IPS-18c (cell line): ENCODE measurements around the gene MIOS.
"Not testable (repeated sequence)": the region's sequence is repeated elsewhere in the genome, so short reads cannot be mapped to it uniquely, and the experiment has no call there.

ENCODE experiments used
- H3K4me3 ChIP-seq: 2 replicates; pipeline ENCODE4 v1.7.0; 2013; ENCODE audit warnings: low read depth, mild to moderate bottlenecking, low read length, moderate library complexity; ENCODE audit not compliant: insufficient read depth
- H3K9me3 ChIP-seq: one replicate; pipeline ENCODE4 v1.6.1; 2013; ENCODE audit warnings: mild to moderate bottlenecking, low read length, moderate library complexity; ENCODE audit not compliant: control insufficient read depth, insufficient read depth

The MIOS gene

GRCh38 chr7:7548407-7548806 lies 18.3 kb upstream of the MIOS start:
- H3K4me3 ChIP-seq = no peak overlapping the region
- H3K9me3 ChIP-seq = no peaks in the 10 kb centered on the region

- Histone ChIP-seq H3K4me3 (no peak overlapping the region), H3K9me3 (no peaks in the 10 kb centered on the region)
Observed at GRCh38 chr7:7550663-7551062, 16.0 kb upstream of the MIOS start.

- Histone ChIP-seq H3K4me3 (no peak overlapping the region), H3K9me3 (no peaks in the 10 kb centered on the region)
Observed at GRCh38 chr7:7552199-7552598, 14.5 kb upstream of the MIOS start.

- H3K9me3 ChIP-seq = no peaks in the 10 kb centered on the region
- no peak overlapping the region for H3K4me3 ChIP-seq
Observed at GRCh38 chr7:7553386-7553785, 13.3 kb upstream of the MIOS start.

- H3K4me3 ChIP-seq = no peak overlapping the region
Observed at GRCh38 chr7:7554021-7554432, 12.7 kb upstream of the MIOS start.

GRCh38 chr7:7554649-7555575 lies 11.8 kb upstream of the MIOS start:
- Histone ChIP-seq H3K9me3 (no peaks in the 10 kb centered on the region), H3K4me3 (no peak overlapping the region)

More at GRCh38 chr7:7554021-7554432, 12.7 kb upstream of the MIOS start:
- no peaks in the 10 kb centered on the region for H3K9me3 ChIP-seq

GRCh38 chr7:7556852-7557251 lies 9.8 kb upstream of the MIOS start:
- H3K9me3 ChIP-seq = no peaks in the 10 kb centered on the region
- no peak overlapping the region for H3K4me3 ChIP-seq

- no peaks in the 10 kb centered on the region for H3K9me3 ChIP-seq
- no peak overlapping the region for H3K4me3 ChIP-seq
Observed at GRCh38 chr7:7557252-7557651, 9.4 kb upstream of the MIOS start.

- not testable (repeated sequence) for H3K4me3 ChIP-seq, H3K9me3 ChIP-seq
Observed at GRCh38 chr7:7561591-7561990, 5.1 kb upstream of the MIOS start.

- no peak overlapping the region for H3K4me3 ChIP-seq
- no peaks in the 10 kb centered on the region for H3K9me3 ChIP-seq
Observed at GRCh38 chr7:7562736-7563135, 3.9 kb upstream of the MIOS start.

- H3K4me3 ChIP-seq = no peak overlapping the region
Observed at GRCh38 chr7:7563269-7563668, 3.4 kb upstream of the MIOS start.

GRCh38 chr7:7563813-7564212 lies 2.9 kb upstream of the MIOS start:
- Histone ChIP-seq H3K9me3 (no peaks in the 10 kb centered on the region), H3K4me3 (no peak overlapping the region)

More at GRCh38 chr7:7563269-7563668, 3.4 kb upstream of the MIOS start:
- no peaks in the 10 kb centered on the region for H3K9me3 ChIP-seq

- no peaks in the 10 kb centered on the region for H3K9me3 ChIP-seq
- H3K4me3 ChIP-seq = no peak overlapping the region
Observed at GRCh38 chr7:7564323-7564780, 2.3 kb upstream of the MIOS start.

- no peaks in the 10 kb centered on the region for H3K9me3 ChIP-seq
- no peak overlapping the region for H3K4me3 ChIP-seq
Observed at GRCh38 chr7:7565018-7565680, 1.5 kb upstream of the MIOS start.

- Histone ChIP-seq H3K4me3 (peak overlapping the region; percentile 89), H3K9me3 (no peaks in the 10 kb centered on the region)
Observed at GRCh38 chr7:7565746-7566650, 686 bp upstream of the MIOS start.

GRCh38 chr7:7567898-7568531 lies 1.3 kb downstream of the MIOS start:
- H3K9me3 ChIP-seq = no peaks in the 10 kb centered on the region
- H3K4me3 ChIP-seq = peak overlapping the region; percentile 89

- peak overlapping the region; percentile 31; the same call in 1 of the 2 replicates for H3K4me3 ChIP-seq
- H3K9me3 ChIP-seq = no peaks in the 10 kb centered on the region
Observed at GRCh38 chr7:7568553-7568952, 1.9 kb downstream of the MIOS start.
